HEK293 (cell line): Measurements from ENCODE around the gene RPS15.

Source experiments
- CTCF ChIA-PET: fragments of 350-600 bp; formaldehyde crosslinking; extraction: SDS; loops from one replicate; lab custom pipeline; 2021; ENCODE audit warnings: antibody characterized with exemption; lab: Yijun Ruan, JAX
- POLR2A ChIA-PET: fragments of 300-600 bp; formaldehyde crosslinking; extraction: SDS; loops from one replicate; lab custom pipeline; 2020; ENCODE audit warnings: antibody characterized with exemption, inconsistent platforms; lab: Yijun Ruan, JAX
- H3K27ac ChIP-seq: fragments of 200-500 bp; sonication (Bioruptor generic); 2 replicates; pipeline ENCODE4 v1.5.1; 2014; ENCODE audit warnings: low read depth, low read length, control low read depth, inconsistent platforms; ENCODE audit errors: extremely low read depth
- H3K36me3 ChIP-seq, 2 experiments: fragments of 200-500 bp in 1 of 2; sonication (Bioruptor generic) in 1 of 2; 1 replicate in 1 of 2; 2 replicates in 1 of 2; pipeline ENCODE4 v1.5.1; 2014 to 2017; ENCODE audit warnings: inconsistent platforms in 2 of 2, low read length in 2 of 2; ENCODE audit not compliant: control insufficient read depth in 2 of 2, insufficient read depth in 1 of 2
- H3K4me1 ChIP-seq: fragments of 200-500 bp; sonication (Bioruptor generic); 2 replicates; pipeline ENCODE4 v1.5.1; 2014; ENCODE audit warnings: mild to moderate bottlenecking, low read length, inconsistent platforms; ENCODE audit not compliant: control insufficient read depth, insufficient read depth
- H3K4me3 ChIP-seq: 2 replicates; pipeline ENCODE4 v1.5.1; 2011; ENCODE audit warnings: low read depth, mild to moderate bottlenecking, control low read depth, low read length, moderate library complexity
- H3K9me3 ChIP-seq: fragments of 200-500 bp; sonication (Bioruptor generic); 2 replicates; pipeline ENCODE4 v1.5.1; 2014; ENCODE audit warnings: low read depth, low read length, inconsistent platforms; ENCODE audit not compliant: control insufficient read depth, insufficient read depth
- GLI4 ChIP-seq: fragments of 450-650 bp; formaldehyde crosslinking; IDR thresholded peaks from 2 replicates; pipeline ENCODE4 v1.5.1; 2016; ENCODE audit warnings: missing biosample characterization, missing genetic modification characterization
- GLIS2 ChIP-seq: fragments of 450-650 bp; formaldehyde crosslinking; IDR thresholded peaks from 2 replicates; pipeline ENCODE4 v1.5.1; 2016; ENCODE audit warnings: missing biosample characterization, missing genetic modification characterization
- INSM2 ChIP-seq: fragments of 450-650 bp; formaldehyde crosslinking; IDR thresholded peaks from 2 replicates; pipeline ENCODE4 v1.5.1; 2016; ENCODE audit warnings: missing biosample characterization, missing genetic modification characterization
- REPIN1 ChIP-seq: fragments of 450-650 bp; formaldehyde crosslinking; IDR thresholded peaks from 2 replicates; pipeline ENCODE4 v1.5.1; 2017; ENCODE audit warnings: missing biosample characterization, missing genetic modification characterization, low read depth
- REST ChIP-seq: fragments of 450-650 bp; formaldehyde crosslinking; IDR thresholded peaks from 2 replicates; pipeline ENCODE4 v1.5.1; 2016; ENCODE audit warnings: missing biosample characterization, missing genetic modification characterization
- SP3 ChIP-seq: fragments of 450-650 bp; formaldehyde crosslinking; IDR thresholded peaks from 2 replicates; pipeline ENCODE4 v1.5.1; 2016; ENCODE audit warnings: missing biosample characterization, missing genetic modification characterization
- ZBTB17 ChIP-seq: fragments of 450-650 bp; formaldehyde crosslinking; IDR thresholded peaks from 2 replicates; pipeline ENCODE4 v1.5.1; 2016; ENCODE audit warnings: missing biosample characterization, missing genetic modification characterization
- ZBTB26 ChIP-seq: fragments of 450-650 bp; formaldehyde crosslinking; optimal IDR thresholded peaks from 2 replicates; pipeline ENCODE3; 2016; ENCODE audit warnings: missing biosample characterization, mild to moderate bottlenecking, missing genetic modification characterization
- ZBTB48 ChIP-seq: fragments of 450-650 bp; formaldehyde crosslinking; IDR thresholded peaks from 2 replicates; pipeline ENCODE4 v1.5.1; 2016; ENCODE audit warnings: missing biosample characterization, missing genetic modification characterization
- ZBTB49 ChIP-seq: fragments of 450-650 bp; formaldehyde crosslinking; IDR thresholded peaks from 2 replicates; pipeline ENCODE4 v1.5.1; 2016; ENCODE audit warnings: missing biosample characterization, missing genetic modification characterization, low read depth
- ZBTB8A ChIP-seq: fragments of 450-650 bp; formaldehyde crosslinking; IDR thresholded peaks from 2 replicates; pipeline ENCODE4 v1.5.1; 2016; ENCODE audit warnings: missing biosample characterization, missing genetic modification characterization
- ZEB2 ChIP-seq: fragments of 450-650 bp; formaldehyde crosslinking; IDR thresholded peaks from 2 replicates; pipeline ENCODE4 v1.5.1; 2016; ENCODE audit warnings: missing biosample characterization, missing genetic modification characterization
- ZNF114 ChIP-seq: fragments of 450-650 bp; formaldehyde crosslinking; IDR thresholded peaks from 2 replicates; pipeline ENCODE4 v1.5.0; 2017; ENCODE audit warnings: missing biosample characterization, missing genetic modification characterization
- ZNF155 ChIP-seq: fragments of 450-650 bp; formaldehyde crosslinking; IDR thresholded peaks from 2 replicates; pipeline ENCODE4 v1.5.1; 2016; ENCODE audit warnings: missing biosample characterization, missing genetic modification characterization
- ZNF248 ChIP-seq: fragments of 450-650 bp; formaldehyde crosslinking; IDR thresholded peaks from 2 replicates; pipeline ENCODE4 v1.5.1; 2017; ENCODE audit warnings: missing biosample characterization, missing genetic modification characterization
- ZNF292 ChIP-seq: fragments of 450-650 bp; formaldehyde crosslinking; IDR thresholded peaks from 2 replicates; pipeline ENCODE4 v1.5.1; 2016; ENCODE audit warnings: low read depth, missing biosample characterization, missing genetic modification characterization, borderline replicate concordance
- ZNF362 ChIP-seq: fragments of 450-650 bp; formaldehyde crosslinking; IDR thresholded peaks from 2 replicates; pipeline ENCODE4 v1.5.1; 2016; ENCODE audit warnings: missing biosample characterization, missing genetic modification characterization
- ZNF394 ChIP-seq: fragments of 450-650 bp; formaldehyde crosslinking; IDR thresholded peaks from 2 replicates; pipeline ENCODE4 v1.5.1; 2016; ENCODE audit warnings: missing biosample characterization, missing genetic modification characterization, mild to moderate bottlenecking, moderate library complexity, borderline replicate concordance
- ZNF416 ChIP-seq: fragments of 450-650 bp; formaldehyde crosslinking; IDR thresholded peaks from 2 replicates; pipeline ENCODE4 v1.5.1; 2016; ENCODE audit warnings: missing biosample characterization, missing genetic modification characterization
- ZNF449 ChIP-seq: fragments of 450-650 bp; formaldehyde crosslinking; IDR thresholded peaks from 2 replicates; pipeline ENCODE4 v1.5.1; 2017; ENCODE audit warnings: missing biosample characterization, mild to moderate bottlenecking, missing genetic modification characterization, moderate library complexity
- ZNF473 ChIP-seq: fragments of 450-650 bp; formaldehyde crosslinking; IDR thresholded peaks from 2 replicates; pipeline ENCODE4 v1.5.1; 2017; ENCODE audit warnings: missing biosample characterization, missing genetic modification characterization
- ZNF501 ChIP-seq: fragments of 450-650 bp; formaldehyde crosslinking; IDR thresholded peaks from 2 replicates; pipeline ENCODE4 v1.5.1; 2016; ENCODE audit warnings: missing biosample characterization, missing genetic modification characterization
- ZNF510 ChIP-seq: fragments of 450-650 bp; formaldehyde crosslinking; IDR thresholded peaks from 2 replicates; pipeline ENCODE4 v1.5.1; 2018; ENCODE audit warnings: mild to moderate bottlenecking, missing genetic modification characterization, missing biosample characterization; ENCODE audit not compliant: insufficient replicate concordance
- ZNF558 ChIP-seq: fragments of 450-650 bp; formaldehyde crosslinking; IDR thresholded peaks from 2 replicates; pipeline ENCODE4 v1.5.1; 2016; ENCODE audit warnings: missing biosample characterization, missing genetic modification characterization
- ZNF785 ChIP-seq: fragments of 450-650 bp; formaldehyde crosslinking; IDR thresholded peaks from 2 replicates; pipeline ENCODE4 v1.5.1; 2016; ENCODE audit warnings: missing biosample characterization, missing genetic modification characterization
- ZNF791 ChIP-seq: fragments of 450-650 bp; formaldehyde crosslinking; IDR thresholded peaks from 2 replicates; pipeline ENCODE4 v1.5.1; 2016; ENCODE audit warnings: missing biosample characterization, missing genetic modification characterization

RPS15 gene

GRCh38 chr19:1445185-1445931, 7.2 kb downstream of the RPS15 start:
- Histone ChIP-seq H3K36me3 (peaks cover 9 to 24% of the 10 kb centered on the region in 2 experiments; a peak in 2 of 3 replicates), H3K9me3 (no peaks in the 10 kb centered on the region), H3K4me3 (peak overlapping the region; percentile 39), H3K4me1 (peaks cover 12% of the 10 kb centered on the region; the same call in 1 of the 2 replicates), H3K27ac (no peak overlapping the region; the same call in 1 of the 2 replicates)
- ChIA-PET CTCF (interaction anchor here (0.5 to 3.2 kb wide), 9 partner anchors 9 to 675 kb away, joined by 3 to 21 read pairs (median 4); no protein-coding TSS in a partner anchor), POLR2A (interaction anchor here (0.5 to 2.4 kb wide), 8 partner anchors 13 to 331 kb away, joined by 3 to 7 read pairs (median 4); partner anchors contain the start of gene REEP6)
- TF ChIP-seq GLIS2 (tag by site-specific recombination): peak; percentile 96
- no peak for TF ChIP-seq ZNF292 (tag by site-specific recombination)
- TF ChIP-seq ZNF155 (tag by site-specific recombination): no peak
- peak; percentile 92 for TF ChIP-seq ZEB2
- peak; percentile 63; the same call in 1 of the 2 replicates for TF ChIP-seq GLI4 (tag by site-specific recombination)
- peak; percentile 93 for TF ChIP-seq ZBTB8A (tag by site-specific recombination)
- no peak; the same call in 1 of the 2 replicates for TF ChIP-seq ZNF394 (tag by site-specific recombination)
- TF ChIP-seq ZNF114 (tag by site-specific recombination): no peak
- TF ChIP-seq ZNF501 (tag by site-specific recombination): no peak
- TF ChIP-seq ZNF362 (tag by site-specific recombination): no peak
- no peak for TF ChIP-seq ZNF473 (tag by site-specific recombination)
- peak; percentile 86; the same call in 1 of the 2 replicates for TF ChIP-seq SP3
- no peak for TF ChIP-seq ZBTB49 (tag by site-specific recombination)
- TF ChIP-seq ZNF785 (tag by site-specific recombination): no peak; the same call in 1 of the 2 replicates
- peak; percentile 44; the same call in 1 of the 2 replicates for TF ChIP-seq ZNF449 (tag by site-specific recombination)
- no peak for TF ChIP-seq REPIN1 (tag by site-specific recombination)
- TF ChIP-seq REST (tag by site-specific recombination): no peak
- no peak for TF ChIP-seq ZNF791 (tag by site-specific recombination)
- TF ChIP-seq ZBTB17: no peak; the same call in none of the 2 replicates
- TF ChIP-seq ZNF416: no peak
- no peak for TF ChIP-seq ZNF510 (tag by site-specific recombination)
- TF ChIP-seq ZBTB26 (tag by site-specific recombination): peak; percentile 88
- no peak for TF ChIP-seq ZNF558 (tag by site-specific recombination)
- TF ChIP-seq INSM2: peak; percentile 66
- no peak for TF ChIP-seq ZBTB48 (tag by site-specific recombination)
- no peak for TF ChIP-seq ZNF248
